HL-60 (cell line): ENCODE data around the gene KLC1.

Experiments used
- DNase-seq, 2 experiments: peaks; one replicate each; pipeline ENCODE4 v3.0.0-alpha.2; 2010 to 2020; ENCODE audit warnings: low read depth in 1 of 2, low spot score in 1 of 2
- H3K27ac ChIP-seq: fragments of 250-450 bp; sonication (Bioruptor Pico); replicated peaks from 2 replicates; pipeline ENCODE4 v1.5.1; 2020; ENCODE audit warnings: mild to moderate bottlenecking, moderate library complexity
- H3K27me3 ChIP-seq: fragments of 250-450 bp; sonication (Bioruptor Pico); 2 replicates; pipeline ENCODE4 v1.5.1; 2021; ENCODE audit warnings: mild to moderate bottlenecking, moderate library complexity; ENCODE audit not compliant: insufficient read depth, poor library complexity, severe bottlenecking
- H3K4me3 ChIP-seq: replicated peaks from 2 replicates; pipeline ENCODE4 v1.5.1; 2011; ENCODE audit warnings: mild to moderate bottlenecking, control low read depth, low read length; ENCODE audit not compliant: insufficient read depth
- GABPA ChIP-seq: IDR thresholded peaks from 2 replicates; pipeline ENCODE4 v1.6.1; 2012; ENCODE audit warnings: low read depth
- POLR2AphosphoS5 ChIP-seq: IDR thresholded peaks from 2 replicates; pipeline ENCODE4 v1.6.1; 2012; ENCODE audit warnings: low read depth
- REST ChIP-seq: IDR thresholded peaks from 2 replicates; pipeline ENCODE4 v1.6.1; 2012; ENCODE audit warnings: low read depth; ENCODE audit not compliant: insufficient replicate concordance
- SPI1 ChIP-seq: IDR thresholded peaks from 2 replicates; pipeline ENCODE4 v1.6.1; 2012; ENCODE audit warnings: low read depth, mild to moderate bottlenecking, borderline replicate concordance
- TF ChIP-seq, protein P1 (sequence below): IDR thresholded peaks from one replicate; pipeline ENCODE4 v1.5.1; 2011; ENCODE audit warnings: low read length, control low read depth, inconsistent platforms; ENCODE audit not compliant: insufficient read depth

The KLC1 gene

GRCh38 chr14:103692871-103693270 is 63.9 kb downstream of the KLC1 start:
- TF ChIP-seq SPI1 (no peak), GABPA (no peak)
- TF ChIP-seq, protein P1, sequence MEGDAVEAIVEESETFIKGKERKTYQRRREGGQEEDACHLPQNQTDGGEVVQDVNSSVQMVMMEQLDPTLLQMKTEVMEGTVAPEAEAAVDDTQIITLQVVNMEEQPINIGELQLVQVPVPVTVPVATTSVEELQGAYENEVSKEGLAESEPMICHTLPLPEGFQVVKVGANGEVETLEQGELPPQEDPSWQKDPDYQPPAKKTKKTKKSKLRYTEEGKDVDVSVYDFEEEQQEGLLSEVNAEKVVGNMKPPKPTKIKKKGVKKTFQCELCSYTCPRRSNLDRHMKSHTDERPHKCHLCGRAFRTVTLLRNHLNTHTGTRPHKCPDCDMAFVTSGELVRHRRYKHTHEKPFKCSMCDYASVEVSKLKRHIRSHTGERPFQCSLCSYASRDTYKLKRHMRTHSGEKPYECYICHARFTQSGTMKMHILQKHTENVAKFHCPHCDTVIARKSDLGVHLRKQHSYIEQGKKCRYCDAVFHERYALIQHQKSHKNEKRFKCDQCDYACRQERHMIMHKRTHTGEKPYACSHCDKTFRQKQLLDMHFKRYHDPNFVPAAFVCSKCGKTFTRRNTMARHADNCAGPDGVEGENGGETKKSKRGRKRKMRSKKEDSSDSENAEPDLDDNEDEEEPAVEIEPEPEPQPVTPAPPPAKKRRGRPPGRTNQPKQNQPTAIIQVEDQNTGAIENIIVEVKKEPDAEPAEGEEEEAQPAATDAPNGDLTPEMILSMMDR: no peak
- Histone ChIP-seq H3K27me3 (no peaks in the 10 kb centered on the region), H3K4me3 (no peak overlapping the region), H3K27ac (no peak overlapping the region)
- no peak for DNase-seq

GRCh38 chr14:103693515-103693914 is 64.5 kb downstream of the KLC1 start:
- no peaks in the 10 kb centered on the region for H3K27me3 ChIP-seq
- no peak for TF ChIP-seq POLR2AphosphoS5
- no peak overlapping the region for H3K27ac ChIP-seq
- H3K4me3 ChIP-seq: no peak overlapping the region
- DNase-seq: no peak

DNA sequence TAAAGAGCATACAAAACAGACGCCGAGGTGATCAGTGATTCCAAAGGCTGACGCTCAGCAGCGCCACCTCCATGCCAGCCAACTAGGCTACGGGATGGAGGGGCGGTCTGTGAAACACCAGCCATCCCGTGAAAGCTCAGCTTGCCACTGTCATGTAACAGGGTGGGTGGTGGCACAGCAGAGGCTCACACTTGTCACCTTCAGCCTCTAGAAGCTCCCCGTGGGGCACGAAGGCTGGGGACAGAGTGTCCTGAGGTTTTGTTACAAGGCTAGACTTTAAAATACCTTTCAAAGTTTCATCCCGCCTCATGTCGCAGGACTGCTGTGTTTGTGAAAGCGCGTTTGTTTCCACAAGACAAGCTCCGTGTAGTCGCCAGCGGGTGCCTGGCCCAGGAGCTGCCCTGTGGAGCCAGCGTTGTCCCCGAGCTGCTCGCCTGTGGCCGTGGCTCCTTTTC is 65.6 kb downstream of the KLC1 start:
- Histone ChIP-seq H3K4me3 (no peak overlapping the region), H3K27ac (no peak overlapping the region), H3K27me3 (no peaks in the 10 kb centered on the region)
- no peak for DNase-seq
- TF ChIP-seq POLR2AphosphoS5 (peak; percentile 22; the same call in 1 of the 2 replicates), GABPA (no peak), SPI1 (no peak)

- no peak for TF ChIP-seq GABPA
- no peak; the same call in 1 of the 2 replicates for TF ChIP-seq POLR2AphosphoS5
- TF ChIP-seq, protein P1: no peak
- no peak for TF ChIP-seq REST
- no peak for TF ChIP-seq SPI1
- Histone ChIP-seq H3K27ac (no peak overlapping the region), H3K27me3 (no peaks in the 10 kb centered on the region), H3K4me3 (no peak overlapping the region)
- DNase-seq: no peak
These were observed 66.5 kb downstream of the KLC1 start for GRCh38 chr14:103695296-103696069.

DNA sequence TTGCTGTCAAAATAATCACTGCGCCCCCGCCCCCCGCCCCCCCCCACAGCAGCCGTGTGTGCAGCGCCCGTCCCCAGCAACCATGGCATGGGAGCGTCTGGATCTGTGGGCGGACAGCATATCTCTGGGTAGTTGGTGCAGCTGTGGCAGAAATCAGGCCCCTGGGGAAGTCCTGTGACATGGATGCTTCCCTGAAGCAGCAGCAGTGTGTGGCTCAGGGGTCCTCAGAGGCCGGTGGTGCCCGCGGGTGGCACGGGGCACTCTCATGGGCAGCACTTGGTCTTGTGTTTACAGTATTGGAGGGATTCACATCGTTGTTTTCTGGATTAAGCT is 67.0 kb downstream of the KLC1 start:
- TF ChIP-seq SPI1: no peak
- DNase-seq: no peak
- H3K4me3 ChIP-seq: no peak overlapping the region
- no peak overlapping the region for H3K27ac ChIP-seq
- no peaks in the 10 kb centered on the region for H3K27me3 ChIP-seq

DNA sequence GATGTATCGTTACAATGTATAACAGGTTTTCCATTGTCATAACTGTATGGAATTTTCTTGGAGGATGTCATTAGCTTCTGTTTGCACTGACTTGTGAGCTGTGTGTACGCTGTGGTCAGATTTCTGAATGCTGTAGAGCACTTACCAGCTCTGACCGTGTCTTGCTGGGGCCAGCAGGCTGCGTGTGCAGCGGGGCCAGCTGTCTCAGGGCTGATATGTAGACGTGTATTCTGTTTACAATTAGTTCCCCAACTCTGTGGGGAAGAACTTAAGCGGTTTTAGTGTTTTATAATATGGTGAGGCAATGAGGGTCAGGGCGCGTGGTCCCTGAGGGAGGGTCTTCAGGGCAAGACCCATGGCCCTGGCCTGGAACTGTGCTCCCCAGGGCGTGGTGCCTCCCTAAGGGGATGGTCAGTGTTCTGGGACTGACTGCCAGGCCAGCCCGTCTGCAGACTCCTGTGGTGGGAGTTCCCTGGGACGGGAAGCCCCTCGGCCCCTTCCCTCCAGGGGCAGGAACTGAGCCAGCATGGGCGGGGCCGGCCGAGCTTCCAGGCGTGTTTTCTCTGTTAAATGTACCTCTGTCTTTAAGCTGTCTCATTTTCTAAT is 67.6 kb downstream of the KLC1 start:
- TF ChIP-seq SPI1: no peak
- TF ChIP-seq GABPA: no peak
- no peak; the same call in 1 of the 2 replicates for TF ChIP-seq POLR2AphosphoS5
- Histone ChIP-seq H3K4me3 (no peak overlapping the region), H3K27me3 (no peaks in the 10 kb centered on the region), H3K27ac (no peak overlapping the region)
- DNase-seq: no peak
